DMS 273 treated with DMSO at 0.1 percent for 48 hours (cell line): ENCODE results near the gene RHOD.

Experiments used
- DNase-seq: peaks from one replicate; lab custom pipeline; 2025; lab: John Stamatoyannopoulos, UW

Gene RHOD

GRCh38 chr11:67056267-67057204, at the start of gene RHOD:
Gene RHOD, plus strand, starts transcription at chr11:67056847. Its CDS starts 56 bp downstream, at chr11:67056903.
- DNase-seq, result no peak

GRCh38 chr11:67007126-67007525, 49.5 kb upstream of the RHOD start:
- DNase-seq, result no peak

GRCh38 chr11:67010296-67010905, 46.2 kb upstream of the RHOD start:
- no peak for DNase-seq

GRCh38 chr11:67013511-67014045, 43.1 kb upstream of the RHOD start:
- no peak for DNase-seq

GRCh38 chr11:67014343-67014742, 42.3 kb upstream of the RHOD start:
- no peak for DNase-seq

GRCh38 chr11:67015048-67015447, 41.6 kb upstream of the RHOD start:
- DNase-seq, result no peak

- no peak for DNase-seq
Measured at GRCh38 chr11:67016550-67016949, 40.1 kb upstream of the RHOD start.

- no peak for DNase-seq
Measured at GRCh38 chr11:67020949-67021348, 35.7 kb upstream of the RHOD start.

GRCh38 chr11:67022341-67022933, 34.2 kb upstream of the RHOD start:
- DNase-seq, result no peak

GRCh38 chr11:67022961-67023956, 33.4 kb upstream of the RHOD start, which contains the start of gene SYT12:
Gene SYT12, plus strand, starts transcription at chr11:67023134. Its CDS starts 7,011 bp downstream, at chr11:67030145.
- DNase-seq, result no peak

- DNase-seq, result no peak
Measured at GRCh38 chr11:67023957-67024353, 32.7 kb upstream of the RHOD start.

GRCh38 chr11:67024410-67024809, 32.2 kb upstream of the RHOD start:
- no peak for DNase-seq

- no peak for DNase-seq
Measured at GRCh38 chr11:67024966-67025365, 31.7 kb upstream of the RHOD start.

- DNase-seq, result no peak
Measured at GRCh38 chr11:67025750-67026149, 30.9 kb upstream of the RHOD start.

- no peak for DNase-seq
Measured at GRCh38 chr11:67026941-67027340, 29.7 kb upstream of the RHOD start.

- no peak for DNase-seq
Measured at GRCh38 chr11:67027483-67027930, 29.1 kb upstream of the RHOD start.

GRCh38 chr11:67027943-67028542, 28.6 kb upstream of the RHOD start:
- no peak for DNase-seq

- DNase-seq, result no peak
Measured at GRCh38 chr11:67029146-67029545, 27.5 kb upstream of the RHOD start.

GRCh38 chr11:67030976-67031375, 25.7 kb upstream of the RHOD start:
- no peak for DNase-seq

GRCh38 chr11:67031791-67032561, 24.7 kb upstream of the RHOD start:
- DNase-seq, result no peak
